MM.1S (cell line): ENCODE results near the gene FBXO24.
A peak's percentile ranks its signal among the peaks of the same experiment; 100 is the strongest.
"Not testable (repeated sequence)": the region's sequence is repeated elsewhere in the genome, so short reads cannot be mapped to it uniquely, and the experiment has no call there.

Experiments used
- DNase-seq: peaks from one replicate; pipeline ENCODE4 v3.0.0-alpha.2; 2015
- H2AFZ ChIP-seq: fragments of 300-600 bp; sonication (generic); 2 replicates; pipeline ENCODE4 v1.6.0; 2016; ENCODE audit warnings: antibody characterized with exemption, low read length
- H3F3A ChIP-seq: fragments of 300-600 bp; sonication (generic); 2 replicates; pipeline ENCODE4 v1.6.1; 2016; ENCODE audit warnings: mild to moderate bottlenecking, antibody characterized with exemption, low read length, moderate library complexity, mixed read lengths; ENCODE audit not compliant: insufficient read depth
- H3K27ac ChIP-seq: fragments of 300-600 bp; sonication (generic); 2 replicates; pipeline ENCODE4 v1.5.1; 2016; ENCODE audit warnings: mild to moderate bottlenecking, low read length
- H3K27me3 ChIP-seq: fragments of 300-600 bp; sonication (generic); replicated peaks from 2 replicates; pipeline ENCODE4 v1.6.0; 2016; ENCODE audit warnings: low read length; ENCODE audit not compliant: insufficient read depth
- H3K36me3 ChIP-seq: fragments of 300-600 bp; sonication (generic); replicated peaks from 2 replicates; pipeline ENCODE4 v1.6.1; 2016; ENCODE audit warnings: mild to moderate bottlenecking, low read length, mixed read lengths; ENCODE audit not compliant: insufficient read depth
- H3K4me1 ChIP-seq: fragments of 300-600 bp; sonication (generic); 2 replicates; pipeline ENCODE4 v1.6.1; 2016; ENCODE audit warnings: low read length, mixed read lengths
- H3K4me2 ChIP-seq: fragments of 300-600 bp; sonication (generic); 2 replicates; pipeline ENCODE4 v1.6.0; 2016; ENCODE audit warnings: low read depth, low read length
- H3K4me3 ChIP-seq: fragments of 300-600 bp; sonication (generic); 2 replicates; pipeline ENCODE4 v1.5.1; 2016; ENCODE audit warnings: low read length, mixed read lengths
- H3K79me2 ChIP-seq: fragments of 300-600 bp; sonication (generic); 2 replicates; pipeline ENCODE4 v1.6.1; 2016; ENCODE audit warnings: mixed run types, low read length, mixed read lengths
- H3K9ac ChIP-seq: fragments of 300-600 bp; sonication (generic); 2 replicates; pipeline ENCODE4 v1.6.1; 2016; ENCODE audit warnings: low read length, mixed read lengths
- H3K9me2 ChIP-seq: fragments of 300-600 bp; sonication (generic); replicated peaks from 2 replicates; pipeline ENCODE4 v1.6.1; 2016; ENCODE audit warnings: mild to moderate bottlenecking, low read length, mixed read lengths; ENCODE audit not compliant: insufficient read depth
- H3K9me3 ChIP-seq: fragments of 300-600 bp; sonication (generic); replicated peaks from 2 replicates; pipeline ENCODE4 v1.6.1; 2016; ENCODE audit warnings: mild to moderate bottlenecking, low read length, mixed read lengths; ENCODE audit not compliant: insufficient read depth
- H4K20me1 ChIP-seq: fragments of 300-600 bp; sonication (generic); 2 replicates; pipeline ENCODE4 v1.6.1; 2016; ENCODE audit warnings: mild to moderate bottlenecking, low read length, moderate library complexity, mixed read lengths; ENCODE audit not compliant: insufficient read depth
- CTCF ChIP-seq: fragments of 300-600 bp; sonication (generic); IDR thresholded peaks from 2 replicates; pipeline ENCODE4 v1.5.1; 2016; ENCODE audit warnings: antibody characterized with exemption, low read length, mixed read lengths
- EZH2 ChIP-seq: fragments of 300-600 bp; sonication (generic); optimal IDR thresholded peaks from 2 replicates; pipeline ENCODE3; 2017; ENCODE audit warnings: low read depth, mild to moderate bottlenecking, antibody characterized with exemption, low read length, mixed read lengths
- EZH2phosphoT487 ChIP-seq: fragments of 300-600 bp; sonication (generic); IDR thresholded peaks from 2 replicates; pipeline ENCODE4 v1.6.1; 2018; ENCODE audit warnings: antibody characterized with exemption, low read length

Gene FBXO24, protein sequence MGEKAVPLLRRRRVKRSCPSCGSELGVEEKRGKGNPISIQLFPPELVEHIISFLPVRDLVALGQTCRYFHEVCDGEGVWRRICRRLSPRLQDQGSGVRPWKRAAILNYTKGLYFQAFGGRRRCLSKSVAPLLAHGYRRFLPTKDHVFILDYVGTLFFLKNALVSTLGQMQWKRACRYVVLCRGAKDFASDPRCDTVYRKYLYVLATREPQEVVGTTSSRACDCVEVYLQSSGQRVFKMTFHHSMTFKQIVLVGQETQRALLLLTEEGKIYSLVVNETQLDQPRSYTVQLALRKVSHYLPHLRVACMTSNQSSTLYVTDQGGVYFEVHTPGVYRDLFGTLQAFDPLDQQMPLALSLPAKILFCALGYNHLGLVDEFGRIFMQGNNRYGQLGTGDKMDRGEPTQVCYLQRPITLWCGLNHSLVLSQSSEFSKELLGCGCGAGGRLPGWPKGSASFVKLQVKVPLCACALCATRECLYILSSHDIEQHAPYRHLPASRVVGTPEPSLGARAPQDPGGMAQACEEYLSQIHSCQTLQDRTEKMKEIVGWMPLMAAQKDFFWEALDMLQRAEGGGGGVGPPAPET

GRCh38 chr7:100586266-100587025, at the start of gene FBXO24:
FBXO24 (plus strand) TSS chr7:100586328; CDS start chr7:100586626, 298 bp downstream.
- H3F3A ChIP-seq, result peaks cover 20% of the 10 kb centered on the region; the same call in 1 of the 2 replicates
- H3K27ac ChIP-seq, result peak within 1 kb of the TSS; percentile 94
- peaks cover 35% of the 10 kb centered on the region for H3K79me2 ChIP-seq
- peak within 1 kb of the TSS; percentile 95 for H3K4me3 ChIP-seq
- peaks cover 11% of the 10 kb centered on the region; the same call in 1 of the 2 replicates for H3K4me1 ChIP-seq
- peaks cover 37% of the 10 kb centered on the region for H3K27me3 ChIP-seq
- H4K20me1 ChIP-seq, result no peaks in the 10 kb centered on the region
- H3K36me3 ChIP-seq, result no peaks in the 10 kb centered on the region
- DNase-seq, result peak; percentile 99
- H3K9me3 ChIP-seq, result no peaks in the 10 kb centered on the region
- peak within 1 kb of the TSS; percentile 99 for H3K9ac ChIP-seq
- no peaks in the 10 kb centered on the region for H3K9me2 ChIP-seq
- H3K4me2 ChIP-seq, result peak within 1 kb of the TSS; percentile 96
- H2AFZ ChIP-seq, result peak within 1 kb of the TSS; percentile 73
- no peak for TF ChIP-seq EZH2
- TF ChIP-seq EZH2phosphoT487, result no peak
- no peak for TF ChIP-seq CTCF

GRCh38 chr7:100536695-100537094, 49.4 kb upstream of the FBXO24 start:
- H3K9ac ChIP-seq, H3K4me1 ChIP-seq, H3K27me3 ChIP-seq, H2AFZ ChIP-seq, H3K4me2 ChIP-seq, H3K4me3 ChIP-seq, H3F3A ChIP-seq, H3K27ac ChIP-seq, H3K36me3 ChIP-seq, DNase-seq, H4K20me1 ChIP-seq, H3K9me2 ChIP-seq, H3K79me2 ChIP-seq, H3K9me3 ChIP-seq: not testable (repeated sequence)

GRCh38 chr7:100538348-100538653, 47.8 kb upstream of the FBXO24 start:
- H3K27me3 ChIP-seq, result no peaks in the 10 kb centered on the region
- H3K9me3 ChIP-seq, result no peaks in the 10 kb centered on the region
- peak overlapping the region; percentile 40 for H3K9ac ChIP-seq
- peak overlapping the region; percentile 95 for H2AFZ ChIP-seq
- peak overlapping the region; percentile 97 for H3K4me2 ChIP-seq
- peak overlapping the region; percentile 80 for H3K4me3 ChIP-seq
- H3K4me1 ChIP-seq, result peaks cover 4% of the 10 kb centered on the region; the same call in 1 of the 2 replicates
- H4K20me1 ChIP-seq, result no peaks in the 10 kb centered on the region
- DNase-seq, result no peak
- 0 out of 2 replicates have a peak, but pooled peaks cover 5% of the 10 kb centered on the region for H3K79me2 ChIP-seq
- H3K27ac ChIP-seq, result peak overlapping the region; percentile 46; the same call in 1 of the 2 replicates
- H3K9me2 ChIP-seq, result no peaks in the 10 kb centered on the region
- H3K36me3 ChIP-seq, result no peaks in the 10 kb centered on the region
- H3F3A ChIP-seq, result peaks cover 5% of the 10 kb centered on the region
- no peak for TF ChIP-seq EZH2phosphoT487
- TF ChIP-seq CTCF, result no peak
- no peak for TF ChIP-seq EZH2
